Pulmonary artery endothelial cell (primary cell): ENCODE data around the gene ODC1. TPM values are rescaled to one million over a fixed set of nuclear protein-coding genes. Genes with fewer than 3 reads are reported as not detected.

Source experiments
- DNase-seq: peaks from one replicate; pipeline ENCODE4 v3.0.0-alpha.2; 2011; ENCODE audit warnings: low read depth, low spot score
- total RNA-seq: library from RNA; depleted of rRNA; stranded (reverse); fragments of >200 nt; gene quantifications from 2 replicates; pipeline ENCODE4 v1.2.3, GENCODE V29; 2014

Gene ODC1
- total RNA-seq, 1 donor from 2014 or later = 209 TPM

GRCh38 chr2:10402062-10402585 is 46.0 kb downstream of the ODC1 start:
- DNase-seq = no peak

- no peak for DNase-seq
These were observed 46.9 kb downstream of the ODC1 start for GRCh38 chr2:10400978-10401951.

- no peak for DNase-seq
These were observed 47.6 kb downstream of the ODC1 start for GRCh38 chr2:10400568-10400977.

- DNase-seq = no peak
These were observed 48.1 kb downstream of the ODC1 start for GRCh38 chr2:10400002-10400401.

- DNase-seq = no peak
These were observed 48.8 kb downstream of the ODC1 start for GRCh38 chr2:10399358-10399757.

- no peak for DNase-seq
These were observed 49.6 kb downstream of the ODC1 start for GRCh38 chr2:10398496-10398895.

GRCh38 chr2:10397878-10398277 is 50.2 kb downstream of the ODC1 start:
- no peak for DNase-seq

GRCh38 chr2:10397297-10397875 is 50.7 kb downstream of the ODC1 start:
- no peak for DNase-seq

GRCh38 chr2:10396464-10396863 is 51.7 kb downstream of the ODC1 start:
- DNase-seq = no peak

- no peak for DNase-seq
These were observed 52.2 kb downstream of the ODC1 start for GRCh38 chr2:10395893-10396292.

GRCh38 chr2:10393640-10393982 is 54.5 kb downstream of the ODC1 start:
- no peak for DNase-seq

GRCh38 chr2:10392951-10393639 is 55.0 kb downstream of the ODC1 start:
- no peak for DNase-seq

GRCh38 chr2:10392548-10392947 is 55.6 kb downstream of the ODC1 start:
- no peak for DNase-seq

- no peak for DNase-seq
These were observed 56.0 kb downstream of the ODC1 start for GRCh38 chr2:10392100-10392499.

GRCh38 chr2:10390369-10390801 is 57.7 kb downstream of the ODC1 start:
- no peak for DNase-seq

Other genes starting within 250 kb of the ODC1 start
- gene HPCAL1, start 145.4 kb downstream of the ODC1 start, total RNA-seq = 69.1 and 105 TPM in 2 replicates
- gene NOL10, start 241.6 kb upstream of the ODC1 start, total RNA-seq = 37.1 and 38.9 TPM in 2 replicates